HG03159 (cell line): ENCODE results near the gene SMIM22.
A peak's percentile ranks its signal among the peaks of the same experiment; 100 is the strongest.
"Not testable (repeated sequence)": the region's sequence is repeated elsewhere in the genome, so short reads cannot be mapped to it uniquely, and the experiment has no call there.

Experiments
- ATAC-seq: cut with Tn5 transposase; IDR thresholded peaks from one replicate; pipeline ENCODE4 v1.9.1; 2021; ENCODE audit warnings: mild to moderate bottlenecking, moderate library complexity; ENCODE audit not compliant: unreplicated experiment

Gene SMIM22

GRCh38 chr16:4768549-4769305 lies 26.4 kb upstream of the SMIM22 start:
- ATAC-seq: peak; percentile 55

- no peak for ATAC-seq
These were observed 25.9 kb upstream of the SMIM22 start for GRCh38 chr16:4769306-4769638.

DNA sequence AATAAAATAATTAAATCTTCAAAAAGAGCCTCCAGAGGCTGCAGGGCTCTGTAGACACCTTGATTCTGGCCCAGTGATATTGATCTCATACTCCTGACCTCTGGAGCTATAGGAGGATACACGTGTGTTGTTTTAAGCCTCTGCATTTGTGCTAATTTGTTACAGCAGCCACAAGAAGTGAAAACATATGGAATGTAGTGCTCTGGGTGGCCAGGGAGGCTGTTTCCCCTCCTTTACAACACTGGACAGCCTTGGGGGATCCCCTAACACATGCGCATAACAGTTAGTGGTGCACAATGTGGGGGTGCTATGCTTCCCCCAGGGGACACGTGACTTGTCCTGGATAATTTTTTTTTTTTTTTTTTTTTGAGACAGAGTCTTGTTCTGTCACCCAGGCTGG lies 23.5 kb upstream of the SMIM22 start:
- ATAC-seq: no peak

GRCh38 chr16:4772351-4772750 lies 22.8 kb upstream of the SMIM22 start:
- no peak for ATAC-seq

- ATAC-seq: no peak
These were observed 20.2 kb upstream of the SMIM22 start for GRCh38 chr16:4775005-4775404.

DNA sequence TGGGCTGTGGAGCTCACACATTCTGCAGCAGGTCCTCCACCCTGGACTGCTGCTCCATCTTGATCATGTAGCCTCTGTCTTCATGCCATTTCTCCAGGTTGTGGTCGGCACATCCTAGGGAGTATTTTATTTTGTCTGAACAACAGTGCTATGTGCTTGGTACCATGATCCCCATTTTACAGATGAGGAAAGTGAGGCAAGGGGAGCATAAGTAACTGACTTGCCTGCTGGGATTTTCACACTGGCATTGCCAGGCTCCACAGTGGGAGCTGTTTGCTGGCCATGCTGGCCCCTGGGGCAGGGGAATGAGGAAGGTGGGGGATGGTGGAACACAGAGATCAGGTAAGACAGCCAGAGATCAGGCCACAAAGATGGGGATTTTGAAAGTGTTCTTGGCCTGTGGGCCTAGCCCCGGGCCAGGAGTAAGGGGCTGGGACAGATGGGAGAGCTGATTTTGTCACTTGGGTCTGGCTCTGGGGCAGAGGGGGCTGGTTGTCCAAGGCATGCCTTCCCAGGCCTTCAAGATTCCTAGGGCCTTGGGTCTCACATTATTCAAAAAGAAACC lies 18.9 kb upstream of the SMIM22 start:
- ATAC-seq: no peak

DNA sequence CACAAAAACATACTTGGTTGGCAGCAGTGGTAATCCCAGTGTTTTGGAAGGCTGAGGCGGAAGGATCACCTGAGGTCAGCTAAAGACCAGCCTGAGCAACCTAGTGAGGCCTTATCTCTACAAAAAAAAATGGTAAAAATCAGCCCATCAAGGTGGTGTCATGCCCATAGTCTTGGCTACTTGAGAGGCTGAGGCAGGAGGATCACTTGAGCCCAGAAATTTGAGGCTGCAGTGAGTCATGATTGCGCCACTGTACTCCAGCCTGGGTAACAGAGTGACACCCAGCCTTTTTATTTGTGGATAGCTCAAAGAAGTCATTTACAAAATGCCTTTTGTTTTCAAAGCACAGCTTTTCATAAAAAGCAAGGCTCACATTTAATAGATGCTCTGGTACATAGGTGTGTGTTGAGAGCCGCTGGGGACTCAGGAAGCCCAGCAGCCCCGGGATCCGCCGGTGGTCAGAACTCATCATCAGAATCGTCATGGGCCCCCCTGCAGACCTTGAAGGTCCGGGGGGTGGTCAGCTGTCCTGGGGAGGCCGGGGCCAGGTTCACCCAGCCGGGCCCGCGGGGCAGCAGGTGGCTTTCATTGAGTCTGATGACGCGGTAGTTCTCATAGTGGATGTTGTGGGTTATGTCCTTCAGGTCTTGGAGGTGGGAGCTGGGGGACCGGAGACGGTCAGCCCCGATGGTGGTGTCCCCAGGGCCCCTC lies 17.7 kb upstream of the SMIM22 start:
- ATAC-seq: no peak

DNA sequence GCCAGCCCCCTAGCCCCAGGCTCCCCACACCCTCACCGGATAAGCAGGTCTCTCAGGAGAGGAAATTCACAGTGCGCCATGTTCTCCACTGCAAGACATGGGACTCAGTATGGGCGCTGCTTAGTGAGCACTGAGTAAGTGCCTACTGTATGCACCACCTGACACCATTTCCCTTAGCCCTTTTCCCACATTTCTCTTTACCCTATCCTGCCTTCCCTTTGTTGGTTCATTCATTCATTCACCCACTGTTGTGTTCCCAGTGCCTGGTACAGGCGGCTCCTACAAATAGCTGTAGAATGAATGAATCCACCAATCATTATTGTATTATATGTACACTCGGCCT lies 17.1 kb upstream of the SMIM22 start:
- no peak for ATAC-seq

- ATAC-seq: no peak
These were observed 14.9 kb upstream of the SMIM22 start for GRCh38 chr16:4780235-4780634.

DNA sequence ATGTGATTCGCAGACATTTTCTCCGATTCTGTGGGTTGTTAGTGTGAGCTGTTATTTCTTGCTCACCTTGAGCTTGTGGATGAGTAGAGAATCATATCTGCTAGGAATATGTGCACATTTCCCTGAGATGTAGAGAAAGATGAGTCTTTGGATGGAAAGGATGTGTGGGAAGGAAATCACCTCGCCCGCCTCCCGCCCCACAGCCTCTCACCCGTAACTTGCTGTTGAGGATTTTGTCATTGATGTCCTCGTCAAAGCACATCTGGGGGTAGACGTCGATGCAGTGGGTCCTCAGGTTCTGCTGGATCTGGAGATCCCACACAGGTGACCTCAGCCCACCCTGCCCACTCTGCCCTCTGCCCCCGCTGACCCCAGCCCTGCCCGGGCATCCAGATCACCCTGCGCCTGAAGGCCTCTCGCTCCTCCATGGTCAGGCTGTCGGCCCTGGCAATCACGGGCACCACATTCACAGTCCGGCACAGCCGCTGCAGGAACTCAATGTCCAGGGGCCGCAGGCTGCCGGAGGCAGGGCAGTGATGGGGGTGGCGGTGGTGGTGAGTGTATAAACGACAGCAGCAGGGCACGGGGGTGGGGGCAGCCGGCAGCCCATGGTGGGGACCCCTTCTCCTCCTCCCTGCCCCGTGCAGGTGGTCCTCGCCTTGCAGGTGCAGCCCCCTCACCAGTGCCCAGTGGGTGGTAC lies 11.8 kb upstream of the SMIM22 start:
- no peak for ATAC-seq

DNA sequence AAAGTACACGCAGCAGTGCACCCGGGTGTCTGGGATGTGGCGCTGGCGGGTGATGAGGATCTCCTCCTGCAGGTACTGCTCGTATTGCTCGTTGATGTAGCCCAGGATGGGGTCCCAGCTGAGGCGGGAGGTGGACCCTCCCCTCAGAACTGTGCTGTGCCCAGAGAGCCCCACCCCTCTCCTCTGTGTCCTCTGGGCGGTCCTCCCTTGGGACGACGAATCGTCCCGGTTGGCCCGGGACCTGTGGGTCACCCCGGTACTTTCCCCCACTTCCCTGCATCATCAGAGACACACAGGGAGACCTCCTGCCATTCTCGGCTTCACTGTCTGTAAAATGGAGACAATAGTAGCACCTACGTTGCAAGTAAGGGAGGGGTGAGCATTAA lies 11.2 kb upstream of the SMIM22 start:
- no peak for ATAC-seq

GRCh38 chr16:4784444-4784987 lies 10.7 kb upstream of the SMIM22 start:
- ATAC-seq: not testable (repeated sequence)

- ATAC-seq: no peak
These were observed 9.3 kb upstream of the SMIM22 start for GRCh38 chr16:4785758-4786433.

DNA sequence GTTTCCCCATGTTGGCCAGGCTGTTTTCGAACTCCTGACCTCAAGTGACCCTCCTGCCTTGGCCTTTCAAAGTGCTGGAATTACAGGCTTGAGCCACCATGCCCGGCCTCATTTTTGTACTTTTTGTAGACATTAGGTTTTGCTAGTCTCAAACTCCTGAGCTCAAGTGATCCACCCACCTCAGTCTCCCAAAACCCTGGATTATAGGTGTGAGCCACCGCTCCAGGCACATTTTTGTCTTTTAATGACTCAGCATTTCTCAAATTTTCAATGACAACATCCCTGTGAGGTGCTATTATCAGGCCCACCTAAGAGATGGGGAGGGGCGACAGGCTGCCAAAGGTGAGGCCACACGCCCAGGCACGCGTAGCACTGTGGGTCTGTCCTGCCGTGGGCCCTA lies 8.1 kb upstream of the SMIM22 start:
- ATAC-seq: no peak

GRCh38 chr16:4787627-4788482 lies 7.3 kb upstream of the SMIM22 start, which contains the start of gene SEPTIN12:
TSS of gene SEPTIN12 (minus strand) at chr16:4788345. CDS start at chr16:4787645, 700 bp downstream.
- ATAC-seq: no peak

- no peak for ATAC-seq
These were observed 6.7 kb upstream of the SMIM22 start for GRCh38 chr16:4788489-4788889.

DNA sequence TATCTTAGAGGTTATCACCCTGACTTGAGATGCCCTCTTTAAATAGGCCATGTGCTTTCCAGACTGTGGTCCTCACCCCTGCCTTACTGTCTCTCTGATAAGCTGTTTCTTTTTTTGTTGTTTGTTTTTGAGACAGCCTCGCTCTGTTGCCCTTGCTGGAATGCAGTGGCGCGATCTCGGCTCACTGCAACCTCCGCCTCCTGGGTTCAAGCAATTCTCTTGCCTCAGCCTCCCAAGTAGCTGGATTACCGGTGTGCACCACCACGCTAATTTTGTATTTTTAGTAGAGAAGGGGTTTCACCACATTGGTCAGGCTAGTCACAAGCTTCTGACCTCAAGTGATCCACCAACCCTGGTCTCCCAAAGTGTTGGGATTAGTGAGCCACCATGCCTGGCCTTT lies 6.3 kb upstream of the SMIM22 start:
- no peak for ATAC-seq

GRCh38 chr16:4790261-4790660 lies 4.9 kb upstream of the SMIM22 start:
- ATAC-seq: no peak

GRCh38 chr16:4790871-4791270 lies 4.3 kb upstream of the SMIM22 start:
- no peak for ATAC-seq

GRCh38 chr16:4792951-4793513 lies 2.1 kb upstream of the SMIM22 start:
- ATAC-seq: no peak
